Ureter (tissue), 1 donor: ENCODE measurements around the gene NUDT22. TPM values are rescaled to one million over a fixed set of nuclear protein-coding genes. Genes with fewer than 3 reads are reported as not detected.

Experiments
- DNase-seq: peaks from one replicate; pipeline ENCODE4 v3.0.0-alpha.2; 2020; ENCODE audit warnings: low spot score
- total RNA-seq: library from RNA; stranded (reverse); gene quantifications from one replicate; pipeline ENCODE4 v1.2.4, GENCODE V29; 2023
- donor health status: DM: yes; HTN: yes; CAD: no.

Gene NUDT22
- total RNA-seq, 1 donor from 2014 or later = 82.7 TPM

GRCh38 chr11:64254326-64254725 is 28.3 kb downstream of the NUDT22 start:
- no peak for DNase-seq

DNA sequence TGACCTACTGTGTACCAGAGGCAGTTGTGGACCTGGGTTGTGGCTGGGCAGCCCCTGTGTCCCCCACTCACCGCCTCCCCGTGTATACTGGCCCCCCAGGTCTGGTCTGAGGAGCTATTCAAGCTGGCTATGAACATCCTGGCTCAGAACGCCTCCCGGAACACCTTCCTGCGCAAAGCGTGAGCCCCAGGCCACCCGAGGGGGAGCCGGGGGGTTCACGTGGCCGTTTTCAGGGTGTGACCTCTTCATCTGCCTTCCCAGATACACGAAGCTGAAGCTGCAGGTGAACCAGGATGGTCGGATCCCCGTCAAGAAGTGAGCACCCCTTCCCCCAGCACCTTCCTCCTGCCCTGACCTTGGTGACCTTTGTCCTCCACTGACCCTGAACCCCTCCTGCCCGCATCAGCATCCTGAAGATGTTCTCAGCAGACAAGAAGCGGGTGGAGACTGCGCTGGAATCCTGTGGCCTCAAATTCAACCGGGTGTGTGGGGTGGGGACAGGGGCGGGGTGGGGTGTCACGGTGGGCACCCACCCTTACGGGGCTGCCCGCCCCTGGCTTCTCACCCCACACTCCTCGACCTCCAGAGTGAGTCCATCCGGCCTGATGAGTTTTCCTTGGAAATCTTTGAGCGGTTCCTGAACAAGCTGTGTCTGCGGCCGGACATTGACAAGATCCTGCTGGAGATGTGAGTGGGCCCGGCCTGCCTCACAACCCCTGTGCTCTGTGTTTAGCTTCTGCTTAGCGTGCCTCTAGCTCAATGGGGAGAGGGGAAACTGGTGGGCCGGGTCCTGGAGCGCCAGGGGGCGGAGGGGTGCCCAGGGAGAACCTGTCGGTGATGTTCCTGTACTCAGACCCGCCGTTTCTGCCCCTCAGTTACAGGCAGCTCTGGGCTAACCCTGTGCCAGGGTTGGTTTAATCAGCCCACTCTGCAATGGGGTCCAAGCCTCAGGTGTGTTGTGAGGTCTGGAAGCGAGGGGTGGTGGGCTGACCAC is 29.4 kb downstream of the NUDT22 start:
- DNase-seq = no peak

- DNase-seq = no peak
Measured at GRCh38 chr11:64256300-64256699, 30.2 kb downstream of the NUDT22 start.

DNA sequence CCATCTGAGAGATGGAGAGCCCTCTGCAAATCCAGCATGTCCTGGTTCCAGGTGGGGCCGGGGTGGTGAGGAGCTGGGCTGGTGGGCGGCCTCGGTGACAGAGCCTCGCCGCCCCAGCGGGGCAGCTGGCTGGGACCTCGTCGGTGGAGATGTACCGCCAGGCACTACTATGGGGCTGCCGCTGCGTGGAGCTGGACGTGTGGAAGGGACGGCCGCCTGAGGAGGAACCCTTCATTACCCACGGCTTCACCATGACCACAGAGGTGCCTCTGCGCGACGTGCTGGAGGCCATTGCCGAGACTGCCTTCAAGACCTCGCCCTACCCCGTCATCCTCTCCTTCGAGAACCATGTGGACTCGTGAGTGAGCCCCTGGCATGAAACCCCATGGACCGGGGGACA is 32.3 kb downstream of the NUDT22 start:
- no peak for DNase-seq

DNA sequence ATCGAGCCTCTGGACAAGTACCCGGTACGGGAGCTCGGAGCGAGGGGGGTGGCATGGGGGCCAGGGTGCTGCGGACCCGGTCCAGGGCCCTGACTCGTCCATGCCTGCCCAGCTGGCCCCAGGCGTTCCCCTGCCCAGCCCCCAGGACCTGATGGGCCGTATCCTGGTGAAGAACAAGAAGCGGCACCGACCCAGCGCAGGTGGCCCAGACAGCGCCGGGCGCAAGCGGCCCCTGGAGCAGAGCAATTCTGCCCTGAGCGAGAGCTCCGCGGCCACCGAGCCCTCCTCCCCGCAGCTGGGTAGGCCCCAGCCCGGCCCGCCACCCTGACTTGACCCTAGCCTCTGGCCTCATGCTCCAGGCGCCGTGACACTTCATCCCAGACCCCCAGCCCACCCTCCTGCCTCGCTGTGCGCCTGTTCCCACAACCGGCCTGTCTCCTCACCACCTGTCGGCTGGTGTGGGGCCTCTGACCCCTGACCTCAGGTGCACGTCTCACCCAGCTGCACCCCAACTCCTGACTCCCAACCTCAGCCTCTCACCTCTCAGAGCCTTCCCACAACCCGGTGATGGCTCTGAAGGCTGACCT is 33.0 kb downstream of the NUDT22 start:
- DNase-seq = no peak

DNA sequence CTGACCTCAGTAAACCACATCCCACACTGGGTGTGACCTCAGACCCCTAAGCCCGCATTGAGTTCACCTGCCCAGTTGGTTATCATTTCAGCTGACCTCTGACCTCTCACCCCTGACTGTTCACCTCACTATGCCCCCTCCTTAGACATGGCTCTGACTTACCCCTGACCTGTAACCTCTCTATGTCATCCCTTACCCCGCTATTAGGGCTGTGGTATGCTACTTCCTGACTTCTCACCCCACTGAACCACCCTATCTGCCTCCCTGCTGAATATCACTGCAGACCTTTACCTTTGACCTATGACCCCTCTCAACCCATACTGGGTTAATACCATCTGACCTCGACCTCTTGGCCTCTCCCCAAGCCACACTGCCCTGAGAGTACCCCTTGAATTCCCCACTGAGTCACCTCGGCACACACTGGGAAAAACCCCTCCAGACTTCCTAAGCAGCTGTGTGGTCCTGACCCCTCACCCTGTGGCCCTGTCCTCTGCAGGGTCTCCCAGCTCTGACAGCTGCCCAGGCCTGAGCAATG is 33.5 kb downstream of the NUDT22 start:
- no peak for DNase-seq

DNA sequence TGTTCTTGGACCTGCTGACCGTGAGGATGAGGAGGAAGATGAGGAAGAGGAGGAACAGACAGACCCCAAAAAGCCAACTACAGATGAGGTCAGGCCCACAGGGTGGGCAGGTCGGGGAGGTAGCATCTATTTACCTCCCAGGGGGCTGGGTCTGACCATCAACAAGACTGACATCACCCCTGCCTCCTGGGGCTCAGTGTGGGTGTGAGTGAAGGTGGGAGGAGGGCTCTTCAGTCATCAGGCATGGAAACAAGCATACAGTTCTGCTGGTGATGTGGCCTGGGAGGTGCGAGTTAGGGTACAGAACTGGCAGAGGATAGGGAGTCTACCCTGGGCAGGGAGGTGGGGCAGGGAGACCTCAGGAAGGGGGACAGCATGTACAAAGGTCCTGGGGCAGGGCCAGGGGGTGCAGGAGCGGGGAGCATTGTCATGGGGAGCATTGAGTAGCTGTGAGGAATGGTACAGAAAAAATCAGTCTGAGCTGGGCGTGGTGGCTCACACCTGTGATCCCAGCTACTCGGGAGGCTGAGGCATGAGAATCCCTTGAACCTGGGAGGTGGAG is 34.2 kb downstream of the NUDT22 start:
- no peak for DNase-seq

GRCh38 chr11:64261556-64262080 is 35.5 kb downstream of the NUDT22 start:
- no peak for DNase-seq

DNA sequence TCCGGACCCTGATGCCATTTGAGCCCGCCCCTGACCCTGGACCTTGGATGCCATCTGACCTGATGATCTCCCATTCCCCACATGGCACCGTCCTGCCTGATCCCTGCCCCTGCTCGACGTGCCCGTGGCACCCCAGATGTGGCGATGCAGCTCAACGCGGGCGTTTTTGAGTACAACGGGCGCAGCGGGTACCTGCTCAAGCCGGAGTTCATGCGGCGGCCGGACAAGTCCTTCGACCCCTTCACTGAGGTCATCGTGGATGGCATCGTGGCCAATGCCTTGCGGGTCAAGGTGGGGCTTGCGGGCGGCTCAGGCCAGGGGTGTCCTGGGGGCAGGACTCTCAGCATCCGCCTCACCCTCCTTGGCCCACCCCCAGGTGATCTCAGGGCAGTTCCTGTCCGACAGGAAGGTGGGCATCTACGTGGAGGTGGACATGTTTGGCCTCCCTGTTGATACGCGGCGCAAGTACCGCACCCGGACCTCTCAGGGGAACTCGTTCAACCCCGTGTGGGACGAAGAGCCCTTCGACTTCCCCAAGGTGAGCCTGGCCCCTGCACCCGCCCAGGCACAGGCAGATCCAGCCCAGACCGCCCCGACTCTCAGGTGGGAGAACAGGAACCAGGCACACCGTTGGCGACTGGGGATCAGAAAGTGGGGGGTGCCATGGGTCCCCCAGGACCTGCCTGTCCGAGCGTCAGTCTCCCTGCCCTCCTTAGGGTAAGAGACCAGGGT is 36.4 kb downstream of the NUDT22 start:
- DNase-seq = no peak

GRCh38 chr11:64263021-64263946 is 37.2 kb downstream of the NUDT22 start:
- DNase-seq = no peak

DNA sequence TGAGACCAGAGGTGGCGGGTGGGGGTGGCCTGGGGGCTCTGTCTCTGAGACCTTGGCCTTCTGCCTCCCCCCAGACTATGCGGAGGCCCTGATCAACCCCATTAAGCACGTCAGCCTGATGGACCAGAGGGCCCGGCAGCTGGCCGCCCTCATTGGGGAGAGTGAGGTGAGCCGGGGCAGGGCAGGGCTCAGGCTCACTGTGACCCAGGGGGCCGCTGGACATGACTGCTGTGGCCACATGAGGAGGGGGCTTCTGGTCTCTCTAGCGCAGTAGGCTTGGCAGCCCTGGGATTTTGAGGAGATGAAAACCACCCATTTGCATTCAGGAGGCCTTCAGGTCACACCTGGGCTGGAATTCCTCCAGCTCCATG is 37.9 kb downstream of the NUDT22 start:
- no peak for DNase-seq

GRCh38 chr11:64264371-64264852 is 38.3 kb downstream of the NUDT22 start:
- no peak for DNase-seq

DNA sequence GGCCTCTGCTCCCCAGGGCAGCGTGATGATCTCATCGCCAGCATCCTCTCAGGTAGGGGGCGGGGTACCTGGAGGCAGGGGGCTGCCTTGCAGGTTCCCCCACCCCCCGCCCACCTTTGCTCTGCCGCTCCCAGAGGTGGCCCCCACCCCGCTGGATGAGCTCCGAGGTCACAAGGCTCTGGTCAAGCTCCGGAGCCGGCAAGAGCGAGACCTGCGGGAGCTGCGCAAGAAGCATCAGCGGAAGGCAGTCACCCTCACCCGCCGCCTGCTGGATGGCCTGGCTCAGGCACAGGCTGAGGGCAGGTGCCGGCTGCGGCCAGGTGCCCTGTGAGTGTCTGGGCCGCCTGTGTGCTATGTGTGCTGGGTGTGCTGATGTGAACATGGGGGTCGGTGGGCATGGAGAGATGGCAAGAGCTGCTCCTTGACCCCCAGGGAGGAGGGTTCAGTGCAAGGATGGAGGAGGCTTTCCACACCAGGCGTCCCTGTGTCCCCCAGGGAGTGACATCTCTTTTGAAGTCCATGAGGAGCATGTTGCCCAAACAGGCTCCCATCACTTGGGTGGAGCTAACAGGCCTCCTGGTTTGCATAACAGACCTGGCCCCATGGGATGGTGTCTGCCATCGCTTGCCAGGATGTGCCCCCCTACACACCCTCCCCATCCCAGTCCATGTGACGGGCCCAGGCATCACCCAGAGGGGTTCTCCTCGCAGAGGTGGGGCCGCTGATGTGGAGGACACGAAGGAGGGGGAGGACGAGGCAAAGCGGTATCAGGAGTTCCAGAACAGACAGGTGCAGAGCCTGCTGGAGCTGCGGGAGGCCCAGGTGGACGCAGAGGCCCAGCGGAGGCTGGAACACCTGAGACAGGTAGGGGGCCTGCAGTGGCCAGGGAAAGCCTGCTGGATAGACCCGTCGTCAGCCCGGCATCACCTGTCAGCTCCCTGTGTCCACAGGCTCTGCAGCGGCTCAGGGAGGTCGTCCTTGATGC is 39.4 kb downstream of the NUDT22 start:
- DNase-seq = no peak

GRCh38 chr11:64266339-64266738 is 40.3 kb downstream of the NUDT22 start:
- no peak for DNase-seq

DNA sequence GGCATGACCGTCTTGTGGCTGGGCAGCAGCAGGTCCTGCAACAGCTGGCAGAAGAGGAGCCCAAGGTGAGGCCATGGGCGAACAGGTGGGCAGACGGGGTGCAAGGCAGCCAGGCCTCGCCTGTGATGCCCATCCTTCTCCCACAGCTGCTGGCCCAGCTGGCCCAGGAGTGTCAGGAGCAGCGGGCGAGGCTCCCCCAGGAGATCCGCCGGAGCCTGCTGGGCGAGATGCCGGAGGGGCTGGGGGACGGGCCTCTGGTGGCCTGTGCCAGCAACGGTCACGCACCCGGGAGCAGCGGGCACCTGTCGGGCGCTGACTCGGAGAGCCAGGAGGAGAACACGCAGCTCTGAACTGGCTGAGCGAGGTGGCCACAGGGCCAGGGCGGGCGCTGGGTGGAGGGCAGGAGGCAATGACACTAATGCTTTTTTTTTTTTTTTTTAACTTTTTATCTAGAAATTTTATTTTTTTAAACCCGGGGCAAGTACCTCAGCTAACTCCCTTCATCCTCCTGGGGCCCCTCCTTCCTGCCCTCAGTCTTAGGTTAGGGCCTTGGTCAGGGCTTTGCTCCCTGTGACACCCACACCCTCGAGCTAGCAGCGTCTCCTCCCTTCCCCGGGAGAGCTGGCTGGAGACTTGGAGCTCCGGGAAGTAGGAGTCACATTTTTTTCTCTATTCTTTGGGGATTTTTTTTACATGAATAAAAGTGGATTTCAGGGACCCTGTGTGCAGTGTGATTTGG is 41.3 kb downstream of the NUDT22 start:
- no peak for DNase-seq

GRCh38 chr11:64268025-64268892 is 42.2 kb downstream of the NUDT22 start:
- peak; percentile 79 for DNase-seq

DNA sequence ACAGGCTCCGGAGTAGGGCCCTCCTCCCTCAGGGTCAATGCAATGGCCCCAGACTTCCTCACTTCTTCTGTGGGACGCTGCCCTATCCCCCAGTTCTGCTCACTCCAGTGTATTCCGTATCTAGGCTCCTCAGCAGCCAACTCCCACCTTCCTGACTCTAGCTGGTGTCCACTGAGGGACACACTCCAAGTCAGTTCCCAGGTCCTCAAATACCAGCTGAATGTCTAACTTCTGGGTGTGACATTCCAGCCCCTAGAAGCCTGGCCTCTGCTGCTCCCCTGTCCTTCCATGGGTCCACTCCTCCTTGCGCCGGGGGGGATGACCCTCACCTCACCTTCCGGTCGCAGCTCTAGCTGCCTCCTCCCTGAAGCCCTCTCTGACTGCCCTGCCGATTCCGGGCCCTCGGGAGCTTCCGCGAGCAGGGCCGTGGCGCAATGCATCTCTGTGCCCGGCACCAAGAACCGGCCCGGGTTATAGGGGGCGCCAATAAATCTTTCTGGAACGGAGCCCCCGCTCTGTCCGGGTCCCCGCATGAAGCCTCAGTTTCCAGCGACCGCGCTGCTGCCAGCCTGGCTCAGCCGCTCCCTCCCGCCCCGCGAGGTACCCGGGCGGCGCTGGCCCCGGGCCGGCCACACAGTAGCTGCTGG is 42.9 kb downstream of the NUDT22 start:
- no peak for DNase-seq
